Tibial nerve (tissue), 4 donors: ENCODE data around the gene ASCC1. TPM values are rescaled to one million over a fixed set of nuclear protein-coding genes. Genes with fewer than 3 reads are reported as not detected.
A peak's percentile ranks its signal among the peaks of the same experiment; 100 is the strongest.

Experiments used
- DNase-seq, 2 donors: peaks; one replicate each; pipeline ENCODE4 v3.0.0-alpha.2; 2019; ENCODE audit warnings: low spot score in 2 of 2
- H3K27ac ChIP-seq, 4 donors: fragments of 200-600 bp; sonication (generic) in 3 of 4; one replicate each; pipeline ENCODE4 v1.5.1; 2017 to 2019; ENCODE audit warnings: mild to moderate bottlenecking in 1 of 4
- H3K27me3 ChIP-seq, 2 donors: fragments of 200-600 bp; sonication (generic) in 1 of 2; one replicate each; pipeline versions ENCODE4 v1.5.1 to v1.6.0; 2017 to 2019
- H3K36me3 ChIP-seq, 3 donors: fragments of 200-600 bp; sonication (generic); one replicate each; pipeline ENCODE4 v1.5.1; 2018 to 2019
- H3K4me1 ChIP-seq, 4 donors: fragments of 200-600 bp; sonication (generic) in 3 of 4; one replicate each; pipeline ENCODE4 v1.5.1; 2017 to 2019
- H3K4me3 ChIP-seq, 4 donors: fragments of 200-600 bp; sonication (generic) in 3 of 4; one replicate each; pipeline ENCODE4 v1.5.1; 2017 to 2019; ENCODE audit warnings: mild to moderate bottlenecking in 1 of 4, moderate library complexity in 1 of 4
- H3K9me3 ChIP-seq, 4 donors: fragments of 200-600 bp; sonication (generic) in 3 of 4; one replicate each; pipeline ENCODE4 v1.5.1; 2017 to 2019
- EP300 ChIP-seq, 2 donors: sonication (generic); formaldehyde crosslinking; IDR thresholded peaks; one replicate each; pipeline ENCODE4 v1.6.1; 2017; ENCODE audit warnings: antibody characterized with exemption in 2 of 2, mild to moderate bottlenecking in 1 of 2
- POLR2A ChIP-seq, 2 donors: fragments of 450-650 bp; IDR thresholded peaks; one replicate each; pipeline ENCODE4 v1.6.1; 2017; ENCODE audit warnings: antibody characterized with exemption in 2 of 2, mild to moderate bottlenecking in 2 of 2, moderate library complexity in 2 of 2
- WGBS, 2 donors: methylation state at CpG; one replicate each; pipeline ENCODE4 v1.1.5; 2018; 5-methylcytosine and 5-hydroxymethylcytosine counted together
- total RNA-seq, 4 donors: library from RNA; depleted of rRNA; stranded (reverse); fragments of >200 nt; gene quantifications; one replicate each; pipeline ENCODE4 v1.1.0, GENCODE V29; 2016
- TF ChIP-seq, protein P1 (sequence below), 5 experiments: fragments of 200-600 bp in 3 of 5; fragments of 450-650 bp in 2 of 5; sonication (generic) in 3 of 5; IDR thresholded peaks; one replicate each; pipeline ENCODE4 v1.5.1; 2016 to 2019; ENCODE audit warnings: antibody characterized with exemption in 5 of 5, mild to moderate bottlenecking in 3 of 5, moderate library complexity in 2 of 5

Gene ASCC1
- total RNA-seq, 4 donors from 2014 or later, result 34.2 to 85.7 (median 54.2) TPM

- DNase-seq, result no peak
- no peak for TF ChIP-seq EP300 (IDR thresholded peaks at IDR 0.05)
- TF ChIP-seq, protein P1, sequence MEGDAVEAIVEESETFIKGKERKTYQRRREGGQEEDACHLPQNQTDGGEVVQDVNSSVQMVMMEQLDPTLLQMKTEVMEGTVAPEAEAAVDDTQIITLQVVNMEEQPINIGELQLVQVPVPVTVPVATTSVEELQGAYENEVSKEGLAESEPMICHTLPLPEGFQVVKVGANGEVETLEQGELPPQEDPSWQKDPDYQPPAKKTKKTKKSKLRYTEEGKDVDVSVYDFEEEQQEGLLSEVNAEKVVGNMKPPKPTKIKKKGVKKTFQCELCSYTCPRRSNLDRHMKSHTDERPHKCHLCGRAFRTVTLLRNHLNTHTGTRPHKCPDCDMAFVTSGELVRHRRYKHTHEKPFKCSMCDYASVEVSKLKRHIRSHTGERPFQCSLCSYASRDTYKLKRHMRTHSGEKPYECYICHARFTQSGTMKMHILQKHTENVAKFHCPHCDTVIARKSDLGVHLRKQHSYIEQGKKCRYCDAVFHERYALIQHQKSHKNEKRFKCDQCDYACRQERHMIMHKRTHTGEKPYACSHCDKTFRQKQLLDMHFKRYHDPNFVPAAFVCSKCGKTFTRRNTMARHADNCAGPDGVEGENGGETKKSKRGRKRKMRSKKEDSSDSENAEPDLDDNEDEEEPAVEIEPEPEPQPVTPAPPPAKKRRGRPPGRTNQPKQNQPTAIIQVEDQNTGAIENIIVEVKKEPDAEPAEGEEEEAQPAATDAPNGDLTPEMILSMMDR (IDR thresholded peaks at IDR 0.05), result no peak
- Histone ChIP-seq H3K9me3 (no peaks in the 10 kb centered on the region), H3K36me3 (peaks cover 0 to 71% (median 0%) of the 10 kb centered on the region in 3 donors), H3K4me1 (peaks cover 0 to 8% (median 2%) of the 10 kb centered on the region in 4 donors), H3K27ac (no peak overlapping the region), H3K27me3 (no peaks in the 10 kb centered on the region), H3K4me3 (no peak overlapping the region)
- WGBS, 2 donors, result 88 to 95% methylated on average over 6 of the region's 6 CpGs
Observed at GRCh38 chr10:72098836-72099599, 117.1 kb downstream of the ASCC1 start.

DNA sequence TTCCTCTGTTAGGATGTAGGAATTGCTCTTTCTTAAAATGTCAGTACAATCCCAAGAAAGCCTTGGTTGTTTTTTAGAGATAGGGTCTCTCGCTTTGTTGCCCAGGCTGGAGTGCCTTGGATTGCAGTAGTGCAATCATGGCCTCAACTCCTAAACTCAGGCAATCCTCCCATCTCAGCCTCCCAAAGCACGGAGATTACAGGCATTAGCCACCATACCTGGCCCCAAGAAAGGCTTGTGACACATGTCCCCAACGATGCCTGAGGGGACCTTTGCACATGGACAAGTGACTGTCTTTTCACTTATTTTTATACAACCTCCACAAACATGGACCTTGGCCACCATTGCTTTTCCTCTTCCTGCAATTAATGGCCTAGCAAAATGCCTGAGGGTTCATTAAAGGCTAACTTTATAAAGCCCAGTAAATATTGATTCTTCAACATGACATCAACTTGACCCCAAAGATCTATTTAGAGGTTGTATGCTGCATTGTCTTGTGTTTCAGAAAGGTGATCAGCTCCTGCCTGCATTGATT lies 117.7 kb downstream of the ASCC1 start:
- Histone ChIP-seq H3K36me3 (peaks cover 0 to 71% (median 0%) of the 10 kb centered on the region in 3 donors), H3K27ac (no peak overlapping the region), H3K27me3 (no peaks in the 10 kb centered on the region), H3K9me3 (no peaks in the 10 kb centered on the region), H3K4me3 (no peak overlapping the region), H3K4me1 (peaks cover 0 to 1% (median 0%) of the 10 kb centered on the region in 4 donors)
- no peak for DNase-seq
- TF ChIP-seq EP300 (IDR thresholded peaks at IDR 0.05) (no peak), POLR2A (IDR thresholded peaks at IDR 0.05) (no peak)
- TF ChIP-seq, protein P1 (IDR thresholded peaks at IDR 0.05), result no peak
- 90 to 94% methylated on average over 3 of the region's 3 CpGs for WGBS, 2 donors

GRCh38 chr10:72097448-72098300 lies 118.4 kb downstream of the ASCC1 start:
- TF ChIP-seq EP300 (IDR thresholded peaks at IDR 0.05) (no peak), POLR2A (IDR thresholded peaks at IDR 0.05) (no peak)
- TF ChIP-seq, protein P1 (IDR thresholded peaks at IDR 0.05), result no peak
- Histone ChIP-seq H3K36me3 (peaks cover 0 to 73% (median 0%) of the 10 kb centered on the region in 3 donors), H3K4me1 (no peaks in the 10 kb centered on the region), H3K4me3 (no peak overlapping the region), H3K9me3 (no peaks in the 10 kb centered on the region), H3K27me3 (no peaks in the 10 kb centered on the region), H3K27ac (no peak overlapping the region)
- WGBS, 2 donors, result 80 to 82% methylated on average over 9 of the region's 9 CpGs
- no peak for DNase-seq

GRCh38 chr10:72096115-72097000 lies 119.7 kb downstream of the ASCC1 start:
- WGBS, 2 donors, result 69 to 79% methylated on average over 9 of the region's 9 CpGs
- H3K4me3 ChIP-seq, result no peak overlapping the region
- DNase-seq, result no peak
- H3K9me3 ChIP-seq, result no peaks in the 10 kb centered on the region
- H3K27me3 ChIP-seq, result no peaks in the 10 kb centered on the region
- H3K4me1 ChIP-seq, result no peaks in the 10 kb centered on the region
- TF ChIP-seq, protein P1 (IDR thresholded peaks at IDR 0.05), result no peak
- TF ChIP-seq POLR2A (IDR thresholded peaks at IDR 0.05) (no peak), EP300 (IDR thresholded peaks at IDR 0.05) (no peak)
- peak overlapping the region in 1 of 4 donors; percentile 23 for H3K27ac ChIP-seq
- peaks cover 0 to 68% (median 0%) of the 10 kb centered on the region in 3 donors for H3K36me3 ChIP-seq
